GM23338 (cell line): ENCODE data around the gene CPNE4. TPM values are rescaled to one million over a fixed set of nuclear protein-coding genes. Genes with fewer than 3 reads are reported as not detected.

Experiments used
- ATAC-seq: fragments of 200-7000 bp; cut with Tn5 transposase; 3 replicates; pipeline ENCODE4 v1.9.1; 2020
- DNase-seq: peaks from one replicate; pipeline ENCODE4 v3.0.0-alpha.2; 2015; ENCODE audit warnings: low spot score
- H2AFZ ChIP-seq: fragments of 200-600 bp; sonication (generic); 2 replicates; pipeline ENCODE4 v1.8.0; 2016; ENCODE audit warnings: antibody characterized with exemption, mild to moderate bottlenecking, moderate library complexity
- H3F3A ChIP-seq: fragments of 200-600 bp; sonication (generic); replicated peaks from 2 replicates; pipeline ENCODE4 v1.8.0; 2017; ENCODE audit warnings: antibody characterized with exemption, mixed run types, low read depth
- H3K27ac ChIP-seq: fragments of 200-600 bp; sonication (generic); 2 replicates; pipeline ENCODE4 v1.6.1; 2016; ENCODE audit warnings: low read depth
- H3K27me3 ChIP-seq: fragments of 200-600 bp; sonication (generic); 2 replicates; pipeline ENCODE4 v1.8.0; 2016; ENCODE audit warnings: mild to moderate bottlenecking, mixed run types, moderate library complexity; ENCODE audit not compliant: insufficient read depth
- H3K36me3 ChIP-seq: fragments of 200-600 bp; sonication (generic); 2 replicates; pipeline ENCODE4 v1.8.0; 2016; ENCODE audit warnings: mild to moderate bottlenecking; ENCODE audit not compliant: insufficient read depth
- H3K4me1 ChIP-seq: fragments of 200-600 bp; sonication (generic); 2 replicates; pipeline ENCODE4 v1.8.0; 2016; ENCODE audit warnings: mild to moderate bottlenecking, moderate library complexity; ENCODE audit not compliant: insufficient read depth
- H3K4me2 ChIP-seq: fragments of 200-600 bp; sonication (generic); 2 replicates; pipeline ENCODE4 v1.7.1; 2017; ENCODE audit warnings: mixed run types
- H3K4me3 ChIP-seq: fragments of 200-600 bp; sonication (generic); 2 replicates; pipeline ENCODE4 v1.6.1; 2016; ENCODE audit warnings: mixed run types
- H3K79me2 ChIP-seq: fragments of 200-600 bp; sonication (generic); replicated peaks from 2 replicates; pipeline ENCODE4 v1.8.0; 2017; ENCODE audit warnings: mild to moderate bottlenecking; ENCODE audit not compliant: insufficient read depth
- H3K9me2 ChIP-seq: fragments of 200-600 bp; sonication (generic); 2 replicates; pipeline ENCODE4 v1.8.0; 2017; ENCODE audit not compliant: insufficient read depth
- H4K20me1 ChIP-seq: fragments of 200-600 bp; sonication (generic); replicated peaks from 2 replicates; pipeline ENCODE4 v1.8.0; 2017; ENCODE audit warnings: mild to moderate bottlenecking; ENCODE audit not compliant: insufficient read depth
- H3K27ac Mint-ChIP-seq: 2 replicates; pipeline ENCODE4 v1.8.0; 2020; ENCODE audit warnings: inconsistent platforms, mild to moderate bottlenecking, moderate library complexity, mixed read lengths
- H3K27me3 Mint-ChIP-seq: 3 replicates; pipeline ENCODE4 v1.8.0; 2022; ENCODE audit warnings: low read depth, mild to moderate bottlenecking, moderate library complexity, mixed read lengths, inconsistent platforms; ENCODE audit not compliant: insufficient read depth, poor library complexity
- H3K36me3 Mint-ChIP-seq: 3 replicates; pipeline ENCODE4 v1.8.0; 2021; ENCODE audit warnings: low read depth, mild to moderate bottlenecking, inconsistent platforms, moderate library complexity, mixed read lengths
- H3K4me1 Mint-ChIP-seq: 3 replicates; pipeline ENCODE4 v1.8.0; 2020; ENCODE audit warnings: mild to moderate bottlenecking, inconsistent platforms, mixed read lengths
- H3K4me3 Mint-ChIP-seq: 3 replicates; pipeline ENCODE4 v1.8.0; 2021; ENCODE audit warnings: moderate library complexity, mild to moderate bottlenecking, inconsistent platforms, mixed read lengths
- H3K9me3 Mint-ChIP-seq: 3 replicates; pipeline ENCODE4 v1.8.0; 2020; ENCODE audit warnings: moderate library complexity, mild to moderate bottlenecking, inconsistent platforms, mixed read lengths
- CREB1 ChIP-seq: fragments of 250-450 bp; sonication (Bioruptor Pico); IDR thresholded peaks from 2 replicates; pipeline ENCODE4 v1.5.0; 2020; ENCODE audit warnings: low read depth, mild to moderate bottlenecking, moderate library complexity
- CTCF ChIP-seq, 2 experiments: fragments of 200-600 bp in 1 of 2; sonication (generic) in 1 of 2; conservative IDR thresholded peaks; 2 replicates each; pipeline versions ENCODE4 v1.5.1 to v1.6.1; 2016 to 2017; ENCODE audit warnings: antibody characterized with exemption in 2 of 2, low read depth in 2 of 2, mild to moderate bottlenecking in 2 of 2, moderate library complexity in 1 of 2
- ETS1 ChIP-seq: IDR thresholded peaks from 2 replicates; pipeline ENCODE4 v1.6.1; 2016; ENCODE audit warnings: antibody characterized with exemption
- EZH2 ChIP-seq: fragments of 200-600 bp; sonication (generic); IDR thresholded peaks from one replicate; pipeline ENCODE4 v1.8.0; 2017; ENCODE audit warnings: antibody characterized with exemption, mild to moderate bottlenecking, low read depth; ENCODE audit not compliant: unreplicated experiment
- EZH2phosphoT487 ChIP-seq: fragments of 200-600 bp; sonication (generic); IDR thresholded peaks from one replicate; pipeline ENCODE4 v1.8.1; 2018; ENCODE audit warnings: antibody characterized with exemption; ENCODE audit not compliant: unreplicated experiment
- JUNB ChIP-seq: IDR thresholded peaks from one replicate; pipeline ENCODE4 v1.6.1; 2016; ENCODE audit warnings: antibody characterized with exemption; ENCODE audit not compliant: unreplicated experiment
- NANOG ChIP-seq: IDR thresholded peaks from 2 replicates; pipeline ENCODE4 v1.6.1; 2016; ENCODE audit warnings: antibody characterized with exemption, borderline replicate concordance
- REST ChIP-seq: IDR thresholded peaks from one replicate; pipeline ENCODE4 v1.6.1; 2018; ENCODE audit warnings: antibody characterized with exemption; ENCODE audit not compliant: unreplicated experiment
- STAT1 ChIP-seq: IDR thresholded peaks from one replicate; pipeline ENCODE4 v1.6.1; 2016; ENCODE audit warnings: antibody characterized with exemption; ENCODE audit not compliant: unreplicated experiment
- ZNF114 ChIP-seq: fragments of 250-450 bp; sonication (Bioruptor Pico); IDR thresholded peaks from 2 replicates; pipeline ENCODE4 v1.5.0; 2020; ENCODE audit warnings: mild to moderate bottlenecking, moderate library complexity
- ZNF331 ChIP-seq: fragments of 250-450 bp; sonication (Bioruptor Pico); IDR thresholded peaks from 2 replicates; pipeline ENCODE4 v1.5.0; 2020; ENCODE audit warnings: low read depth, mild to moderate bottlenecking, moderate library complexity
- polyA plus RNA-seq: library from polyadenylated mRNA; unstranded; fragments of >200 nt; fragmentation: Nextera tagmentation; extraction: Ambion mirVana; gene quantifications from 2 replicates; pipeline ENCODE4 v1.2.1, GENCODE V29; 2016
- total RNA-seq: library from RNA; depleted of rRNA; stranded (reverse); fragments of >200 nt; shearing (Covaris generic); gene quantifications from 2 replicates; pipeline ENCODE4 v1.2.3, GENCODE V29; 2014

The CPNE4 gene
- total and polyA plus RNA-seq, 2 experiments from 2014 or later = 2.0 to 6.5 TPM

DNA sequence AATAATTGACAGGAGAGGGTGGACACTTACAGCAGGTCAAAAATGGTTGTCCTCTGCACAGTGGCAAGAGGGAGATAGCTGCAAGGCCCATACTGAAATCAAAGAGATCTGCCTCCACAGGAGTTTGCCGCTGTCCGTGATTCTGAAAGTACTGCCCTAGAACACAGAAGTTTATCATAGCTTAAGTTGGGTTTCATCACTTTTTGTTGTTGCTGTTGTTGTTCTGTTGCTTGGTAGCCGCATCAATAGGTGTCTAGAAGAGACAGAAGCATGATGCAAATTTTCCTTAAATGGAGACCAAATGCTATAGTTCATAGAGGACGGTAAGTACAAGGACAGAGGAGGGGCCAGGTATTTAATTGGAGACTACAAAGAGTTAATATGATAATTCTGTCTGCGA lies 412.1 kb downstream of the CPNE4 start (continued):
- TF ChIP-seq CTCF (conservative IDR thresholded peaks at IDR 0.05; ENCODE audit: low read depth in 2 of 2) (no peak), CREB1 (CRISPR knock-in tag) (no peak), STAT1 (no peak), JUNB (no peak)

GRCh38 chr3:131620977-131621376 lies 413.8 kb downstream of the CPNE4 start:
- Histone ChIP-seq H3K79me2 (no peaks in the 10 kb centered on the region), H2AFZ (no peak overlapping the region), H3K4me3 (no peak overlapping the region), H4K20me1 (no peaks in the 10 kb centered on the region), H3K4me2 (no peak overlapping the region), H3K9me2 (no peaks in the 10 kb centered on the region), H3K36me3 (no peaks in the 10 kb centered on the region), H3F3A (no peaks in the 10 kb centered on the region), H3K27ac (no peak overlapping the region), H3K27me3 (no peaks in the 10 kb centered on the region), H3K4me1 (0 out of 2 replicates have a peak, but pooled peaks cover 5% of the 10 kb centered on the region)
- H3K4me3 Mint-ChIP-seq = no peak overlapping the region
- no peak for DNase-seq
- H3K27ac Mint-ChIP-seq = no peak overlapping the region
- no peaks in the 10 kb centered on the region for H3K36me3 Mint-ChIP-seq
- H3K4me1 Mint-ChIP-seq = peaks cover 15% of the 10 kb centered on the region
- ATAC-seq = no peak
- H3K9me3 Mint-ChIP-seq = no peaks in the 10 kb centered on the region
- H3K27me3 Mint-ChIP-seq = no peaks in the 10 kb centered on the region
- TF ChIP-seq EZH2 (no peak), NANOG (no peak), CTCF (conservative IDR thresholded peaks at IDR 0.05; ENCODE audit: low read depth in 2 of 2) (no peak), REST (no peak), EZH2phosphoT487 (no peak), ZNF114 (CRISPR knock-in tag) (no peak), ZNF331 (CRISPR knock-in tag) (no peak), CREB1 (CRISPR knock-in tag) (no peak), ETS1 (no peak), JUNB (no peak), STAT1 (no peak)
